ENCODE data around the gene DHRS4.

DHRS4 gene

DNA sequence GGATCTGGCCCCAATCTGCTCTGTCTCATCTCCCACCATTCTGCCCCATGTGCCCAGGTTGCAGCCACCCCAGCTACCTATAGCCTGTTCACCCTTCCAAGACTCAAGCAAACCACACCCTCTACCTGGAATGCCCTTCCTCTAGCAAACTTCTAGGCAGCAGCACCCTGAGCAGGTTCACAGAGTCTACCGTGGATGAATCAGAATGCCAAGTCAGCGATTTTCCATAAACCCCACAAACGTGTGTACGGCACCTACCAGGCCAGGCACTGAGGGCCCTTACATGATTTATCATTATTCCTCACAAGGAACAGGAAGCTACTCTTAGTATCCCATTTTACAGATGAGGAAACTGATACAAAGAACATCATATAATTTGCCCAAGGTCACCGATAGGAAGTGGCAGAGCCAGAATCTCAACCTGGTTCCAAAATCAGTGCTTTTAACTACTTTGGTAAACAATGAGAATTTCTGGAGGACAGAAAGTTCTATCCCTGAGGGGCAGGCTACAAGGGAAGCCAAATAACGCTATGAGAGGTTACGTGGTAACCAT is 28.0 kb upstream of the DHRS4 start:
- Histone ChIP-seq H4K20me1 (ENCODE audit: insufficient read depth, low read length) (no peaks in the 10 kb centered on the region), H3K36me3 (ENCODE audit: insufficient read depth, low read length) (no peaks in the 10 kb centered on the region)
- TF ChIP-seq, protein P1, sequence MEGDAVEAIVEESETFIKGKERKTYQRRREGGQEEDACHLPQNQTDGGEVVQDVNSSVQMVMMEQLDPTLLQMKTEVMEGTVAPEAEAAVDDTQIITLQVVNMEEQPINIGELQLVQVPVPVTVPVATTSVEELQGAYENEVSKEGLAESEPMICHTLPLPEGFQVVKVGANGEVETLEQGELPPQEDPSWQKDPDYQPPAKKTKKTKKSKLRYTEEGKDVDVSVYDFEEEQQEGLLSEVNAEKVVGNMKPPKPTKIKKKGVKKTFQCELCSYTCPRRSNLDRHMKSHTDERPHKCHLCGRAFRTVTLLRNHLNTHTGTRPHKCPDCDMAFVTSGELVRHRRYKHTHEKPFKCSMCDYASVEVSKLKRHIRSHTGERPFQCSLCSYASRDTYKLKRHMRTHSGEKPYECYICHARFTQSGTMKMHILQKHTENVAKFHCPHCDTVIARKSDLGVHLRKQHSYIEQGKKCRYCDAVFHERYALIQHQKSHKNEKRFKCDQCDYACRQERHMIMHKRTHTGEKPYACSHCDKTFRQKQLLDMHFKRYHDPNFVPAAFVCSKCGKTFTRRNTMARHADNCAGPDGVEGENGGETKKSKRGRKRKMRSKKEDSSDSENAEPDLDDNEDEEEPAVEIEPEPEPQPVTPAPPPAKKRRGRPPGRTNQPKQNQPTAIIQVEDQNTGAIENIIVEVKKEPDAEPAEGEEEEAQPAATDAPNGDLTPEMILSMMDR (IDR thresholded peaks at IDR 0.05; ENCODE audit: borderline replicate concordance, extremely low read depth, low read length, poor library complexity, severe bottlenecking), result no peak
- TF ChIP-seq EZH2 (IDR thresholded peaks at IDR 0.05; ENCODE audit: borderline replicate concordance, low read depth, low read length, severe bottlenecking), result no peak

DNA sequence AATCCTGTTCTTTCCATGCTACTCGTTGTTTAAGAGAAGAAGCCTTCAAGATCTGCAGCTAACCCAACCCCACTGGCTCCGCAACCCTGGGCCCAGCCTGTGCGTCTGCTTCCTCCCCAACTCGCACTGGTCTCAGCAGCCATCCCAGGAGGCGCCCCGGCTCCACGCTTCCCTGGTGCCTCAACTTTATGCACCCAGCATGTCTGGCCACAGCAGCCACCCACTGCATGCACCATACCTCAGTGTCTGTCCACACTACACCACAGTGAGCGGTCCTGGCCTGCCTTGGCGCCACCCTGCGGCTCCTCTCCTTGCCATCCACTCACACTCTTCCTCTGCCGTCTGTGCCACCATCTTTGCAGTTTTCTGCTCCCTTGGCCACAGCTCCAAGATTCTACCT is 27.0 kb upstream of the DHRS4 start:
- no peaks in the 10 kb centered on the region for H3K79me2 ChIP-seq (ENCODE audit: insufficient read depth, low read length)
- no peaks in the 10 kb centered on the region for H3K9me3 ChIP-seq (ENCODE audit: insufficient read depth, low read length, severe bottlenecking)
- DNase-seq (no peak), ATAC-seq (ENCODE audit: insufficient read depth, low read depth) (no peak)
- H3K4me3 ChIP-seq (ENCODE audit: low read depth in 1 of 2, low read length in 2 of 2), result no peak overlapping the region
- no peak overlapping the region for H2AFZ ChIP-seq (ENCODE audit: low read depth, low read length)
- H3K4me2 ChIP-seq (ENCODE audit: insufficient read depth, low read length), result no peak overlapping the region
- no peak overlapping the region for H3K27ac ChIP-seq (ENCODE audit: low read length)
- TF ChIP-seq, protein P1 (IDR thresholded peaks at IDR 0.05; ENCODE audit: borderline replicate concordance, extremely low read depth, low read length, poor library complexity, severe bottlenecking), result no peak
- no peak for TF ChIP-seq EZH2 (IDR thresholded peaks at IDR 0.05; ENCODE audit: borderline replicate concordance, low read depth, low read length, severe bottlenecking)
- no peaks in the 10 kb centered on the region for H3K27me3 ChIP-seq (ENCODE audit: insufficient read depth, low read length, poor library complexity)
- no peaks in the 10 kb centered on the region for H3K4me1 ChIP-seq (ENCODE audit: insufficient read depth, low read length)
- no peaks in the 10 kb centered on the region for H4K20me1 ChIP-seq (ENCODE audit: insufficient read depth, low read length)
- H3K36me3 ChIP-seq (ENCODE audit: insufficient read depth, low read length), result no peaks in the 10 kb centered on the region
- no peak overlapping the region for H3K9ac ChIP-seq (ENCODE audit: low read depth, low read length)

More for the DNA sequence above, 28.0 kb upstream of the DHRS4 start:
- no peak for DNase-seq
- Histone ChIP-seq H3K27me3 (ENCODE audit: insufficient read depth, low read length, poor library complexity) (no peaks in the 10 kb centered on the region), H3K27ac (ENCODE audit: low read length) (no peak overlapping the region), H3K9me3 (ENCODE audit: insufficient read depth, low read length, severe bottlenecking) (no peaks in the 10 kb centered on the region), H3K79me2 (ENCODE audit: insufficient read depth, low read length) (no peaks in the 10 kb centered on the region), H3K4me1 (ENCODE audit: insufficient read depth, low read length) (no peaks in the 10 kb centered on the region), H3K4me2 (ENCODE audit: insufficient read depth, low read length) (no peak overlapping the region), H2AFZ (ENCODE audit: low read depth, low read length) (no peak overlapping the region), H3K4me3 (ENCODE audit: low read depth in 1 of 2, low read length in 2 of 2) (no peak overlapping the region), H3K9ac (ENCODE audit: low read depth, low read length) (no peak overlapping the region)
- ATAC-seq (ENCODE audit: insufficient read depth, low read depth), result no peak

DNA sequence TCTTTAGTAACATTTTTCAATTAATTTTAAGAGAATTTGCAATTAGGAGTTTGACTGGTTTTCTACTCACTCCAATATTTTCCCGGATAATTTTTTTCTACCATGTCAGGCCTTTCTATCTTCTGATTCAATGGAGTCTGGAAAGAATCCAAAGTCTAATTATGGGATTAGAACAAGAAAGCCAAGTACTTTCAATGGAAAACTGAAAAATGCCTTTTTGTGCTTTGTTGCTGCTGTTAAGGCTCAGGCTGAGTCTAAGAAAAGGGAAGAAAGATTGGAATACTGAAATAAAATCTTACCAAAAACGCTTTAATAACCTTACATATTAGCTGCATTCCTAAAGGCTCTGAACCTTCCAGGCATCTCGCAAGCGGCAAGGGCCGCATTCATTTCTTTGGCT is 24.4 kb upstream of the DHRS4 start:
- Histone ChIP-seq H3K4me3 (ENCODE audit: low read depth in 1 of 2, low read length in 2 of 2) (no peak overlapping the region), H3K36me3 (ENCODE audit: insufficient read depth, low read length) (no peaks in the 10 kb centered on the region), H3K4me1 (ENCODE audit: insufficient read depth, low read length) (no peaks in the 10 kb centered on the region), H3K9ac (ENCODE audit: low read depth, low read length) (no peak overlapping the region), H3K4me2 (ENCODE audit: insufficient read depth, low read length) (no peak overlapping the region), H3K27me3 (ENCODE audit: insufficient read depth, low read length, poor library complexity) (no peaks in the 10 kb centered on the region), H3K9me3 (ENCODE audit: insufficient read depth, low read length, severe bottlenecking) (no peaks in the 10 kb centered on the region), H2AFZ (ENCODE audit: low read depth, low read length) (no peak overlapping the region), H4K20me1 (ENCODE audit: insufficient read depth, low read length) (no peaks in the 10 kb centered on the region), H3K27ac (ENCODE audit: low read length) (no peak overlapping the region), H3K79me2 (ENCODE audit: insufficient read depth, low read length) (no peaks in the 10 kb centered on the region)
- TF ChIP-seq, protein P1 (IDR thresholded peaks at IDR 0.05; ENCODE audit: borderline replicate concordance, extremely low read depth, low read length, poor library complexity, severe bottlenecking), result no peak
- no peak for TF ChIP-seq EZH2 (IDR thresholded peaks at IDR 0.05; ENCODE audit: borderline replicate concordance, low read depth, low read length, severe bottlenecking)
- DNase-seq, result no peak
- no peak for ATAC-seq (ENCODE audit: insufficient read depth, low read depth)

Data from DND-41 (cell line).